ENCODE data around the gene GABBR2. TPM values are rescaled to one million over a fixed set of nuclear protein-coding genes. Genes with fewer than 3 reads are reported as not detected.

The GABBR2 gene
- total and polyA plus RNA-seq, 2 of the 8 experiments (the other 6 are each of a cell fraction or from before 2014, with no cell fraction given), result 0.50 to 1.2 TPM

GRCh38 chr9:98403715-98404114 lies 305.0 kb downstream of the GABBR2 start:
- CTCF ChIA-PET (ENCODE audit: partially characterized antibody), result interaction anchor here (1.0 to 1.2 kb wide), 2 partner anchors 11 to 27 kb away, joined by 3 to 4 read pairs; no protein-coding TSS in a partner anchor
- H4K91ac ChIP-seq (replicated peaks; ENCODE audit: insufficient read length, low read length), result no peak overlapping the region
- POLR2A ChIA-PET (ENCODE audit: partially characterized antibody), result interaction anchor here (0.7 kb wide), 1 partner anchor 794 kb away, joined by 3 read pairs; no protein-coding TSS in a partner anchor

More at GRCh38 chr9:98403715-98404114, 305.0 kb downstream of the GABBR2 start:
- no peak overlapping the region for H2BK120ac ChIP-seq (replicated peaks; ENCODE audit: low read depth, low read length)
- FAIRE-seq (no peak), DNase-seq (ENCODE audit: low read depth in 1 of 2, low spot score in 2 of 2) (no peak)
- H4K8ac ChIP-seq (ENCODE audit: extremely low read depth, insufficient read depth, low read length), result no peak overlapping the region
- no peak overlapping the region for H2AK5ac ChIP-seq (ENCODE audit: low read depth, low read length)
- H2BK15ac ChIP-seq (ENCODE audit: low read length), result no peak overlapping the region
- TF ChIP-seq EP300 (IDR thresholded peaks at IDR 0.05; ENCODE audit: borderline replicate concordance in 1 of 2, low read depth in 2 of 2, low read length in 2 of 2), result no peak
- no peak for TF ChIP-seq YY1 (IDR thresholded peaks at IDR 0.05; ENCODE audit: low read depth, low read length)
- no peak for TF ChIP-seq NANOG (IDR thresholded peaks at IDR 0.05; ENCODE audit: insufficient read depth, low read depth, low read length, poor library complexity, severe bottlenecking)
- no peak for TF ChIP-seq MAX (IDR thresholded peaks at IDR 0.05)
- TF ChIP-seq POLR2AphosphoS5 (IDR thresholded peaks at IDR 0.05; ENCODE audit: low read depth, low read length), result no peak
- no peak for TF ChIP-seq KDM1A (IDR thresholded peaks at IDR 0.05; ENCODE audit: borderline replicate concordance, low read length)
- TF ChIP-seq RNF2 (IDR thresholded peaks at IDR 0.05; ENCODE audit: borderline replicate concordance, low read depth, low read length, missing control alignments, poor library complexity, severe bottlenecking), result no peak
- TF ChIP-seq GTF2F1 (IDR thresholded peaks at IDR 0.05; ENCODE audit: borderline replicate concordance, low read depth, low read length), result no peak
- no peak for TF ChIP-seq TAF1 (IDR thresholded peaks at IDR 0.05; ENCODE audit: low read depth, low read length)
- H3K79me2 ChIP-seq (ENCODE audit: control insufficient read depth in 1 of 2, insufficient read depth in 2 of 2, low read length in 2 of 2), result no peaks in the 10 kb centered on the region
- no peak overlapping the region for H3K4me3 ChIP-seq (ENCODE audit: extremely low read depth in 1 of 4, insufficient read depth in 2 of 4, low read depth in 3 of 4, low read length in 4 of 4)
- no peak overlapping the region for H3K56ac ChIP-seq (replicated peaks; ENCODE audit: insufficient read length, low read depth, low read length)
- peaks cover 0 to 9% (median 1%) of the 10 kb centered on the region in 4 experiments; a peak in 4 of 7 replicates for H3K4me1 ChIP-seq (replicated peaks in 1 of 4; ENCODE audit: control insufficient read depth in 3 of 4, insufficient read depth in 4 of 4, low read length in 3 of 4)
- no peak overlapping the region for H4K5ac ChIP-seq (ENCODE audit: insufficient read length, low read depth, low read length)
- H3K27me3 ChIP-seq (replicated peaks in 1 of 4; ENCODE audit: control insufficient read depth in 3 of 4, extremely low read depth in 1 of 4, insufficient read depth in 3 of 4, low read length in 3 of 4), result no peaks in the 10 kb centered on the region
- H3K27ac ChIP-seq (ENCODE audit: low read depth, low read length), result no peak overlapping the region
- H2BK20ac ChIP-seq (ENCODE audit: low read length), result no peak overlapping the region
- no peak overlapping the region for H3K9ac ChIP-seq (replicated peaks in 1 of 4; ENCODE audit: extremely low read depth in 1 of 4, low read depth in 3 of 4, low read length in 3 of 4)
- H3K23ac ChIP-seq (ENCODE audit: insufficient read length), result no peak overlapping the region
- no peak overlapping the region for H3K4me2 ChIP-seq (ENCODE audit: insufficient read depth in 1 of 2, low read depth in 2 of 2, low read length in 2 of 2)
- WGBS, 2 experiments (ENCODE audit: extremely low coverage in 1 of 2, insufficient coverage in 1 of 2, insufficient read length in 1 of 2, insufficient replicate concordance in 2 of 2, low coverage in 1 of 2, low lambda C conversion rate in 2 of 2, missing lambda C conversion rate in 1 of 2), result 91% methylated on average over 6 of the region's 6 CpGs; no CpG with 5 or more reads in 1 of the 2 experiments
- no peak overlapping the region for H2AFZ ChIP-seq (ENCODE audit: low read length)
- H3K18ac ChIP-seq (ENCODE audit: extremely low read depth, low read length), result no peak overlapping the region
- H2BK5ac ChIP-seq (ENCODE audit: low read depth, low read length), result no peak overlapping the region
- H2BK12ac ChIP-seq (ENCODE audit: low read depth, low read length), result no peak overlapping the region
- no peaks in the 10 kb centered on the region for H3K36me3 ChIP-seq (ENCODE audit: control insufficient read depth in 2 of 4, insufficient read depth in 4 of 4, low read length in 3 of 4)
- H3K23me2 ChIP-seq (ENCODE audit: low read depth, low read length), result no peaks in the 10 kb centered on the region; the same call in 1 of the 2 replicates
- H3K79me1 ChIP-seq (ENCODE audit: low read depth, low read length), result no peaks in the 10 kb centered on the region
- no peak overlapping the region for H3K4ac ChIP-seq (replicated peaks; ENCODE audit: insufficient read length, low read depth, low read length)
- H3K14ac ChIP-seq (ENCODE audit: insufficient read length), result no peak overlapping the region
- no peaks in the 10 kb centered on the region for H3K9me3 ChIP-seq (ENCODE audit: insufficient read depth in 2 of 2, low read depth in 1 of 2, low read length in 1 of 2)
- no peaks in the 10 kb centered on the region for H4K20me1 ChIP-seq (replicated peaks in 1 of 2; ENCODE audit: control insufficient read depth in 1 of 2, insufficient read depth in 2 of 2, low read length in 2 of 2)

Measured in H1 (cell line).